Urothelium cell line (cell line): Measurements from ENCODE around the gene SPNS2.

Experiments
- DNase-seq: peaks from one replicate; pipeline ENCODE4 v3.0.0; 2011; ENCODE audit warnings: low spot score, mixed read lengths
- FAIRE-seq: peaks from 2 replicates; lab custom pipeline; 2011; peaks lifted over from hg19 to GRCh38; lab: Jason Lieb, UNC

Gene SPNS2

GRCh38 chr17:4503283-4504025, 4.8 kb downstream of the SPNS2 start:
- FAIRE-seq (no peak), DNase-seq (no peak)

- FAIRE-seq, result no peak
- no peak for DNase-seq
Observed at GRCh38 chr17:4504188-4504587, 5.5 kb downstream of the SPNS2 start.

DNA sequence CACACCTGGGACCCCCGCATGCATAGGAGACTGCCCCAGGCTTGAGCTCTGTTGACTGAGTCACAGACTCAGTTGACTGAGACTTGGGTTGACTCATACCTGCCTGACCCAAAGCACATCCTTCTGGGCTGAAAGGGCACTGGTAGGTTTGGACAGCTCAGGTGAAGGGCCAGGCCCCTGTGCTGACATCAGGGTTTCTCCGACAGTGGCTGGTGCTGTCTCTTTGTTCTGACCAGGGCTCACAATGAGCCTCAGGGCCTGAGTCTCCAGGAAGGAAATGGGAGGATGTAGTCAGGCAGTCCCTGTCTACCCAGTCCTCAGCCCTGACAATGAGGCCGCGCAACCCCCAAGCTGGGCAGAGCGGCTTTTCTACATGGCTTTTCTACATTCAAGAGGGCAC, 6.5 kb downstream of the SPNS2 start:
- no peak for FAIRE-seq
- DNase-seq, result no peak

GRCh38 chr17:4506175-4506813, 7.6 kb downstream of the SPNS2 start:
- DNase-seq (no peak), FAIRE-seq (no peak)

- DNase-seq (no peak), FAIRE-seq (no peak)
Observed at GRCh38 chr17:4506892-4507291, 8.2 kb downstream of the SPNS2 start.

- FAIRE-seq (no peak), DNase-seq (no peak)
Observed at GRCh38 chr17:4507361-4508111, 8.9 kb downstream of the SPNS2 start.

GRCh38 chr17:4508207-4508606, 9.5 kb downstream of the SPNS2 start:
- FAIRE-seq, result no peak
- DNase-seq, result no peak

- DNase-seq, result no peak
- FAIRE-seq, result no peak
Observed at GRCh38 chr17:4509401-4509800, 10.7 kb downstream of the SPNS2 start.

DNA sequence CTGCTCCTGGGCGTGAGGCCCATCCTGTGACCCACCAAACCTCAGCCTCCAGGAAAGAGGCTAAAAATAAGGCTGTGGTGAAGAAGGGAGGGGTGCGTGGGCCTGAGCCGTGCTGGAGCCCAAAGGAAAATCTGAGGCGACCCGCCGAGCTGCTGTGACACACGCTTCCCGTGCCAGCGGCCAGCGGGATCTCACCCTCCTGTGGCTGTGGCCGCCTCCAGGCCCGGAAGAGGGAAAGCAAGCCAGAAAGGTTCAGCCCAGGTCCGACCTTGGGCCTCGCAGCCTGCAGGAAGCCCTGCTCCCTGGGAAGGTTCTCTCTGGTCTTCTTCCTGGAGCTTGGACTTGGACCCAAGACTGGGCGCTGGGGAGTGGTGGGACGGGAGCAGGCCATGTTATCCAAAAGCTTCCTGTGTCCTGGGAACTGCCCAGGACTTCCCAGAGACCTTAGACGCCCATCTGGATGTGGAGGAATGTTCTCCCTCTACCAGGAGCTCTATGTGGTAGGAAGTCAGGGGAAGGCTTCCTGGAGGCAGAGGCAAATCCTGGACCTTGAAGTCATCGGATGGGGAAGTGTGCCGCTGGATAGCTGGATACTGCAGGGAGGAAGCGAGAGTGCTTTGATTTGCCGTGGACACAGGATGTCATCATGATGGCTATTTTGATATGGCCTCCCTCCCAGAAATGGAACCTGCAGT, 11.4 kb downstream of the SPNS2 start:
- DNase-seq, result no peak
- no peak for FAIRE-seq

DNA sequence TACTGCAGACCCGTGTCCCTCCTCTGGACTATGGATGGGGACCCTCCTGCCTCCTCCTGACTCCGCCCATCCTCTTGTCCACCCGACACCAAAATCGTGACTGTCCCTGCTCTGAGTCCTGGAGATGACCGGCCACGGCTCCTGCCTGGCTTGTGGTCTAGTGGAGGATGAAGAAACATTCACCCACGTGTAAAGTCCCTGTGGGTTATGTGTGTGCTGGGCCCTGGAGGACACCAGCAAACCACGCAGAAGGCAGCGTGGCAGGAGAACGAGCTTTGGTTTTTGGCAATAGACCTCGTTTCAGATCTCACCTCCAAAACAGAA, 11.9 kb downstream of the SPNS2 start:
- FAIRE-seq, result no peak

DNA sequence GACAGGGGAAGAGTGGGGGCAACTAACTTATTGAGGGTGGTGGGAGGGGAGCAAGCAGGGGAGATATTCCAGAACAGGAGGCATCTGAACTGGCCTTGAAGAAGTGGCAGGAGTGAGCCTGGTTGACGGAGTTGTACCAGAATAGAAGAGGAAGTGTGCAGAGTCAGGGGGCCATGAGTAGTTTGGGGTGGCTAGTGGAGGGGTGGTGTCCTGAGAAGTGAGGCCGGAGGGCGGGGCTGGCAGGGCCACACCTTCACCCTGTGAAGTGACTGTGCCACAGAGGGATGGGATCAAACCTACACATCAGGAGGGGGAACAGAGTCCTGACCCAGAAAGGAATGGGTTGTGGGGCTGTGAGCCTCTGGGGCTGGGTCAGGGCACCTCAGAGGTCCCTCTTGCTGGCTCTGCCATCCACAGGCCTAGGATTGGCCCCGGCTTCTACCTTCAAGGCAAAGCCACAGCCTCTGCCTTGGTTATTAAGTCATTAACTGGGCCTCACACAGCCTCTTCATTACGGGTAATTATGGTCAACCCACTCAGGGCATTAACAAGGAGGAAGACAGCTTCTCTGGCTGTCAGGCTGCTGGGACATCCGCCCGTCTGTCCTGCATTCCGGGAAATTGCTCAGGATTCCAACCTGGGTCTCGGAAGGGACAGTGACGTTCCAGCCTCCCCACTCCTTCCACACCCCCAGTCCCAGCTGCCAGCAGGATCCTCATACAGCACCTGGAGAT, 12.7 kb downstream of the SPNS2 start:
- FAIRE-seq, result no peak

More for the DNA sequence above, 11.9 kb downstream of the SPNS2 start:
- no peak for DNase-seq

DNA sequence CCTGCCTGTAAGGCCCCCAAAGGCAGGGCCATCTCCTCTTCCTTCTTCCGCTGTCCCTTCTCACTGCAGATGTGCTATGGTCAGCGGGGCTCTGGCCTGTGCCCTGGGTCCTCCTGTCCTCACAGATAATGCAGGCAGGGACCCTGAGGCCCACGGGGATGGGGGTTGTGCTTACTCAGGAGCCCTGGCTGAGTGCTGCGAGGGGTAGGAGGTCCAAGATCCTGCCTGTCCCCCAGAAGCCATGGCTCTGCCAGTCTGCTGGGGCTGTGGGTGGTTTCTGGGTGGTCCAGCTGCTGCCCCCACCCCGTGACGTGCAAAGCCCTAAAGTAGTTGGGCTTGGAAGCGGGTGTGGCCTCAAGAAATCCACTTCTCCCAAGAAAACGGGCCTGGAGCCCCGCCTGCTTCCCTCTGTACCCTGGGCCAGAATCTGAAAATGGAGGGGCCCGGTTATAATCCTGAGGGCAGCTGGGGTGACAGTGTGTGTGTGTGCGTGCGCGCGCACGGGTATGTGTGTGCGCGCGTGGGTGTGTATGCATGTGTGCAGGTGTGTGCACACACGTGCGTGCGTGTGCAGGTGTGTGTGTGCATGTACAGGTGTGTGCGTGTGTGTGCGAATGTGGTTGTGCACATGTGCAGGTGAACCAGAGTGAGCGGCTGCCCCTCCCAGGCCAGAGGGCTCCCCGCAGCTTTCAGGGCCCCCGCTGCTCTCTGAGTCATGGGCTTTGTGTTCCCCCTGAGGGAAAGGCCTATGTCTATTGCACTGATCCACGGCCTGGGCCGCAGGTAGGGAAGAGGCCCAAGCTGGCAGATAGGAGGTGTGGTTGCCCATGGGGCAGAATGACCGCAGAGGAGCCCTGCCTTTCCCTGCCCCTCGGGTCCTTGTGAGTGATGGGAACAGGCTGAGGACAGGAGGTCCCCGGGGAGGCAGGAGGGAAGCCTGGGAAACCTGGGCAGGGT, 13.8 kb downstream of the SPNS2 start:
- FAIRE-seq (no peak), DNase-seq (no peak)

More for the DNA sequence above, 12.7 kb downstream of the SPNS2 start:
- DNase-seq, result no peak

- FAIRE-seq (no peak), DNase-seq (no peak)
Observed at GRCh38 chr17:4513113-4514032, 14.7 kb downstream of the SPNS2 start.

DNA sequence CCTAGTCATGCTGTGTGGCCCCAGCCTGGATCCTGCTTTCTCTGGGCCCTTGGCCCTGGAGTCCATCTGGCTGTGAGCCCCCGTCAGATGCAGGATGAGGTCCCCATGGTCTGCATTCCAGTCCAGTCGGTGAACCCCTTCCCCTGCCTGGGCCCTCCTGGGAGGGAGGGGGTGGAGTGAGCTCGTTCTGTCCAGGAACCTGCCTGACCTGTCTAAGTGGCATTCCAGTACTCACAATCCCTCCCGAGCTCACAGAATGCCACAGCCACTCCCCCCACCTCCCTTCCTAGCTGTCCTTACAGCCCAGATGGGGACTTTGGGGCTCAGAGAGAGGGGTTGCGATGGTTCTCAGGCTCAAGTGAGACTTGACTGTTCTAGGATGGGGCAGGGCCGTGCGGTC, 15.5 kb downstream of the SPNS2 start:
- no peak for DNase-seq
- FAIRE-seq, result no peak

DNA sequence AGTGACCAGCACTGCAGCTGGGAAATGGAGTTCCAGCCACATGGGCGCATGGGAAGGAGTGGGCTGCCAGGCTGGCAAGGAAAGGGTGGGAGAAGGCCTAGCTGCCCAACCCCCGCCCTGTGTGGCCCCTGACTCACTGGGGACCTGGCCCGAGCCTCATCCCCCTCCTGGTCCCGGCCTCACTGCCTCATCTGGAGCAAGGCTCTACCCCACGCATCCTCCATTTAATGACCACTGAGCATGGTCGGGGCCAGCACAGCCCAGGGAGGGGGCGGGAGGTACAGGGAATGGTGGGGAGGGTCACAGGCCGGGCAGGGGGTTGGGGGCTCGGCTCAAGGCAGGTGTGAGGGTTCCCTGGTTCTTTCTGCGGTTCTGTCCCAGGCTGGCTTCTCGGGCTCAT, 16.1 kb downstream of the SPNS2 start:
- DNase-seq, result no peak
- no peak for FAIRE-seq

DNA sequence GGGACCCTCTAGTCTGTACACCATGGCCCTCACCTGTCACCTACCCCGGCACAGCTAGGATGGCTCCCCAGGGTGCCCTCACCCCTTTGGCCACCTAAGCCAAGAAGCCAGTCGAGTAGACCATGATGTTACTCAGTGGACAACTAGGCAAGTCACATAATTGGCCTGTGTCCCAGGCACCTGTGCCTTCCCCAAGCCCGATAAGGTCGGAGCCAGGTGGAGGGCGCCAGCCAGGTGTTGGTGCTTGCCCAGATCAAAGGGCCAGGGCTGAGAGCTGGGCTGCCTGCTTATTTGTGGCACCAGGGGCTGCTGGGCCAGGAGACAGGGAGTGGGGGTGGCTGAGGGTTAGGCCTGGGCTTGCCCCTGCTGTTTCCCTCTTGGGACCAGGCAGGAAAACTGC, 16.8 kb downstream of the SPNS2 start:
- no peak for DNase-seq
- FAIRE-seq, result no peak

DNA sequence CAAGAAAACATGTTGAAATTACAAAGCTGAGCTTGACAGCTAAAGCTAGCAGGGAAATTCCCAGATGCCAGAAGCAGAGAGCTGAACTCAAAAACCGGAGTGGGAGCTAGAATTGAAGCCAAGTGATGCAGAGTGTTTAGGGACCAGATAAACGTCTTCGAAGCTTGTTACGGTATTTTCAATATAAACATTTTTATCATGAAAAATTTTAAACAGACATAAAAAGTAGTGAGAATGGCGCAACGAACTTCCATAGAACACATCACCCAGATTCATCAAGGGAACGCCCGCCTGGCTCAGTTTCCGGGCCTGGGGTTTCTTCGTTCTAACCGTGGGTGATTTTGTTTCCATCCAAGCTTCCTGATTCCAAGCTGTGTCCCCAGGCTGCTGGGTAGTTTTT, 18.1 kb downstream of the SPNS2 start:
- DNase-seq (no peak), FAIRE-seq (no peak)

- FAIRE-seq, result no peak
- DNase-seq, result no peak
Observed at GRCh38 chr17:4518901-4519300, 20.2 kb downstream of the SPNS2 start.

DNA sequence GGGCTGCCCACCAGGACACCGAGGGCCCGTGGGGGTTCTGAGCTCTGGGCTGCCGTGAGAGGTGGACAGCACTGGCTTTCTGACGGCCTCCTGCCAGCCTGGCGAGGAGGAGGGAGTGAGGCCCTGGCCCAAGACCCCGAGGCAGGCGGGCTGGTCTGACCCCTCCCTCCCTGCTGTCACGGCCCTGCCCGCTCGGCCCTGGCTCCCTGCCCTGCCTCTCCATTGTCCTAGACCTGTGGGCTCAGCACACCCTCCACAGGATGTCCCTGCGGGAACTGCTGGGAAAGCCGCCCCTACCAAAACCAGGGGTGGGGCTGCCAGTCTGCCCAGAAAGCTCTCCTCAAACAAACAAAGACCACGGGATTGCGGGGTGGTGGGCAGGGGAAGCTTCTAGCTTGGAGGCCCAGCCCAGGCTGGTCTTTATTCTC, 20.7 kb downstream of the SPNS2 start:
- FAIRE-seq (no peak), DNase-seq (no peak)
